Activated naive CD8-positive, alpha-beta T cell treated with anti-CD3 and anti-CD28 coated beads, Interleukin-2, amount 50 U/mL, for 16 hours (primary cell): ENCODE data around the gene PKNOX2.

Experiments used
- DNase-seq: peaks from one replicate; pipeline ENCODE4 v3.0.0-alpha.2; 2020; ENCODE audit warnings: low read depth, low spot score

The PKNOX2 gene

GRCh38 chr11:125479137-125479536, 314.6 kb downstream of the PKNOX2 start:
- no peak for DNase-seq

- no peak for DNase-seq
Measured at GRCh38 chr11:125481531-125481930, 317.0 kb downstream of the PKNOX2 start.
